ENCODE measurements around the gene SLC7A5.
A peak's percentile ranks its signal among the peaks of the same experiment; 100 is the strongest.

SLC7A5 gene

DNA sequence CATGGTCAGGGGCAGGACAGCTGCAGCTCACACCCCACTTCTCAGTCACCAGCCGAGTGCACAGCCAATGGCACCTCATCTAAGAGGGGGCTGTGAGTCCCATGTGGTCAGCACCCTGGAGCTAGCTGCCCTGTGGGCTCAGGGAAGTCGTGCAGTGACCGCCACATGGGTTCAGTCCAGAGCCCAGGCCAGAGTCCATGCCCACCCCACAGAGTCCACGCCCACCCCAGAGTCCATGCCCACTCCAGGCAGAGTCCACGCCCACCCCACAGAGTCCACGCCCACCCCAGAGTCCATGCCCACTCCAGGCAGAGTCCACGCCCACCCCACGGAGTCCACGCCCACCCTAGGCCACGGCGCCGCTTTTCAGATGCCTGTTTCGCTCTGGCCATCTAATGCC, 24.1 kb downstream of the SLC7A5 start:
- no peak for DNase-seq

DNA sequence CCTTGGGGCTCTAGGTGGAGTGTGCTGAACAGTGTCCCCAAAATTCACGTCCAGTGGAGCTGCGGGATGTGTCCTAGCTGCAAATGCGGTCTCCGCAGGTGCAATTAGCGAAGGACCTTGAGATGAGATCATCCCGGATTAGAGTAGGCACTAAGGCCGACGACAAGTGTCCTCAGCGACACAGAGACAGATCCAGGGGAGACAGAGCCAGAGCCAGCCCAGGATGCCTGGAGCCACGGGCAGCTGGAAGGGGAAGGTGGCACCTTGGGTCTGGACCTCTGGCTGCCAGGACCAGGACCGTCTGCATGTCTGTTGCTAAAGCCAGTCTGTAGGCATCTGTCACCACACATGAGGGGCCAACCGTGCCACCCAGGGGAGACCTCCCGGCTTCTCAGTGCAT, 24.5 kb downstream of the SLC7A5 start:
- no peak for DNase-seq

DNA sequence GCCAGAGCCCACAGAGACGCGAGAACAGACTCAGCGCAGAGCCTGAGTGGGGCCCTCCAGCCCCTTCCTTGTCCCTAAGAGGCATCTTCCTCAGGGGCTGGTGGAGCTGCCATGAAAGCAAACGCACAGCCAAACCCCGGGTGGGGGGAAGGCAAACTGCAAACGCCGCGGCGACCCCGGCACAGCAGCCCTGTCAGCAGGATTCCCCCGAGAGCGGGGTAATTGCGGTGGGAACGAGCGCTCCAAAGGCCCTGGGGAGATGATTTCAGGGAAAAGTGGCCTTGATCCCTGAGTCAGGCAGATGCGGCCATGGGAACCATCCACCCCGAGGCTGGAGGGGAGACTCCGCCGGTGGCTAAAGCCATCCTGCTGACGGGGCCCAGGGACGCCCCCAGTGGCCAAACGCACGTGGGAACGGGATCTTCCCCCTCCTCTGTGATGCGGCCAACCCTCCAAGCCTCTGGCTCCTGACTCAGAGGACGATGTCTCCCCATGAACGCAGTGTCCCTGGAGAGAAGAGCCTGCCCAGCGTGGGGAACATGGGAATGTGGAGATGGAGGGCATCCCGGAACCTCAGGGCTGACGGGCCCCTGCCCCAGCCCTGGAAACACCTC, 25.1 kb downstream of the SLC7A5 start:
- no peak for DNase-seq

DNA sequence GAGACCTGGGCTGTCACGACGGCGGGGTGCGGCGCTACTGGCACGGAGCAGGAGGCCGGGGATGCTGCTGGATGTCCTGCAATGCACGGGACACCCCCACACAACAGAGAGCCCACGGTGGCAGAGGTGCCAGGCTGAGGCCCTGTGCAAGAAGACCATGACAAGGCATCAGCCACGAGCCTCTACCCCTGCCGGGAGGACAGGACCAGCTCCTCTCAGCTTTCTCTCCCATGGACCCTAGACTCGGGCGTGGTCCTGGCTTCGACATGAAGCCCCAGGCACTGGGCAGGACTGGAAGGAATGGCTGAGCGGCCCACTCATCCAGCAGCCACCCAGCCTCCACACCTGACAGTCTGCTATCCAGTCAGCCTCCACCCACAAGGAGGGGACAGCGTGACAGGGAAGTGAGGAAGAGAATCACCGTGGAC, 25.6 kb downstream of the SLC7A5 start:
- no peak for DNase-seq

DNA sequence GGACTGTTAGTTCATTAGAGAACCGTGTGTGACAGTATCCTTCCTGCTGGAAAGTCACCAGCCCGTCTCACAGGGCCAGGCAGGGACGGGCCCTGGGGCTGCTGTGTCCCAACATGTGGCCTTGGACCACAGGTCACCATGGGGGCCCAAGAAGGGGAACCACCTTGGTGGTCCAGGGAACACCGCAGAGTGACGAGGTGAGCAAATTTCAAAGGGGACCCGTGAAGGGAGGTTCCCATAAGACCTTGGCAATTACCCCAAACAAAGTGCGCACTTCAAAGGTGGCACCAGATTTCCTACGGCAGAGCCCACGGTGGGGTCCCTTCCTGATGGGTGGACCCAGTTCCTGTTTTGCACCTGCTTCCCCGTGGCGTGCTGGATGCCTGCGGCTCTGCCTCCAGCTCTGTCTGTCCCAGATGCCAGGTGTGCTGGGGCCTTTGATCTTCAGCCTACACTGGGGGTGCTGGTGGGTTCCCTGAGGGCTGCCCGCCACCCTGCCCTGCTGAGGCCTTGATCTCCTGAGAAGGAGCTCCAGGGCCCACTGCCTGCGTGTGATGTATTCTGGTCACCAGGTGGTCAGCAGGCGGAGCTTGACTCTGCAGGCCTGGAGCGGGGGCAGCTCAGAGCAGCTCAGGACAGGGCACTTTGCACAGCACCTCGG, 27.0 kb downstream of the SLC7A5 start:
- DNase-seq = no peak

DNA sequence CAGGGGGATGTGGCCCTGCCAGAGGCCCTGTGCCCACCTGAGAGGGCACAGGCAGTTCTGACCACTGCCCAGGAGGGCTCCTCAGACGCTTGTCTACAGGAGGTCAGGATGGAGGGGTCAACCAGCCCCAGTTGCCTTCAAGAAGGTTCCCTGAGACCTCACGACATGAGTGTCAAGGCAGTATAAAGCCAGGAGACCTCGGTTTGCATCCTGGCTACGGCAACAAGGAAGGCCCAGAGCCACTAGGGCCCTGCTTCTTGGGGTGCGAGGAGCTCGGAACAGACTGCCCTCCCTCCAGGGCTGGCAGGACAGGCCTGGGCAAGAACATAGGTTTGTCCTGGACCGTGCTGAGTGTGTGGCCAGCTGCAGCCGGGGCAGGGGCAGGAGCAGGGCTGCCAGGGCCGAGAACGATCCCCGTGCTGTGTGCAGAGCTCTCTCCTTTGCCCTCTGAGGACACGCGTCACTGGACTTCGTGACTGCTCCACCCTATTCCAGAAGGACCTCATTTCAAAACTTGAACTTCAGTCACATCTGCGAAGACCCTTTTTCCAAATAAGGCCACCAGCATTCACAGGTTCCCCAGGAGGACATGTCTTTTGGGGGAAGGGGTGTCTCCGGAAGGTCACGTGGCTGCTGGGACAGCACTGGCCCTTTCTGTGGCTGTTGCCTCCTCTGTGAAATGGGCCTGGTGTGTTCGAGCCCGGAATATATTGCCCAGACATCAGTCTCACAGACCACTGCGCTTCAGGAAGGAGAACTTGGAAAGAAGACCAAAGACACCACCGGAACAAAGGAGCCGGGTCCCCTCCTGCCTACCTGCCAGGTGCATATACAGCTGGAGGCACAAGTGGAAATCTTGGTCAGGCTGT, 27.7 kb downstream of the SLC7A5 start:
- DNase-seq = no peak

DNA sequence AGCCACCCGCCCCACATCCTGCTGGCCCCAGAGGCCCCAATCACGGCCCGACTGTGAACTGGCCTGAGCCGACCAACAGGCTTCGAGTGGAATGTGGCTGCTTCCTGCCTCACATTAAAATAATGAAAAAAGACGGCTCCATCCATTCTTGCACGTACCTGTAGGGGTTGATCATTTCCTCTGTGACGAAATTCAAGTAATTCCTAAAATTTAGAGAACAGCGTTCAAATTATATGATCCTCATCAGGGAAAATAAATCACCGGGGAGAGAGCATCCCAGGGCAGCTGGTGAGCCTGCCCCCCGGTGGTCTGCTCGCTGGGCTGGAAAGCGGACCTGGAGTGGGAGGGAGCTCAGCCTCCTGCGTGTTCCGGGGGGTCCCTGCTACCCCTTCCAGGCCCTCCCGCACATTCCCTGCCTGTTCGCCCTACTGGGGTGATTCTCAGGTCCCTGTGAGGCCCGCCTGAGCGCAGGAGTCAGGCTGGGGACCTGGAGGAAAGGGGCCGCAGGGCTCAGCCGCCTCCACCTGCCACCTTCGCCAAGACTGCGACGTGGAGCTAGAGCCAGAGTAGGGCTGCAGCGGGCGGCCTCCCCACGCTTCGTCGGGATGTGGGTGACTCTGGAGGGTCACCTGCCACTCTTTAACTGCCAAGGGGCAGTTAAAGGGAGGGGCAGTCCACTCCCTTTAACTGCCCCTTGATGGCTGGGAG, 28.9 kb downstream of the SLC7A5 start:
- no peak for DNase-seq

DNA sequence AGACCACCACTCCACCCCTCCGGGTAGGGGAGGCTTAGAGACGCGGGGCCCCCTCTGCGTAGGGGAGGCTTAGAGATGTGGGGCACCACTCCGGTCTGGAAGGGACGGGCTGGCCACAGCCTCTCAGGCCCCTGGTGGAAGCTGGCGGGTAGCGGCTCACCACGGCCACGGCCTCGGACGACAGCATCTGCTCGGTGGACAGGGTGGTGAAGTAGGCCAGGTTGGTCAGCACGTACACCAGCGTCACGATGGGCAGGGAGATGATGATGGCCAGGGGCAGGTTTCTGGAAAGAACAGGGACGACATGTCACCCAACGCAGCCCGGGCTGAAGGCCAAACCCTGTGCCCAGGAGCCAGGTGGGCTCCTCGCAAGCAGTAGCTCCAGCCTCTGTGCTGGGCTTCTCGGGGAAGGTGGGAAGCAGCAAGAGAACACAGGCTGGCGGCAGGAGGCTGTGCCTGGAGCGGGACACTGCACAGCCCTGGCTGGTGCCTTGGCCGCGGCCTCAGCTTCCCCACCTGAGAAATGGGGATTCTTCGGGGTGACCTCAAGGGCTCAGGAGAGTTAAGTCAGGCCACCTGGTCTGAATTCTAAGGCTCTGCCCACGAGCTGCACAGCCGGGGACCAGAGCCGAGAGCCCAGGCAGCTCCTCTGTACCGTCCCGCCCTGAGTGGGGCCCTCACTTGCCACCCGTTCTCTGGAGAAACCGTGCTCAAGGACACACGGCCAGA, 29.6 kb downstream of the SLC7A5 start:
- no peak for DNase-seq

DNA sequence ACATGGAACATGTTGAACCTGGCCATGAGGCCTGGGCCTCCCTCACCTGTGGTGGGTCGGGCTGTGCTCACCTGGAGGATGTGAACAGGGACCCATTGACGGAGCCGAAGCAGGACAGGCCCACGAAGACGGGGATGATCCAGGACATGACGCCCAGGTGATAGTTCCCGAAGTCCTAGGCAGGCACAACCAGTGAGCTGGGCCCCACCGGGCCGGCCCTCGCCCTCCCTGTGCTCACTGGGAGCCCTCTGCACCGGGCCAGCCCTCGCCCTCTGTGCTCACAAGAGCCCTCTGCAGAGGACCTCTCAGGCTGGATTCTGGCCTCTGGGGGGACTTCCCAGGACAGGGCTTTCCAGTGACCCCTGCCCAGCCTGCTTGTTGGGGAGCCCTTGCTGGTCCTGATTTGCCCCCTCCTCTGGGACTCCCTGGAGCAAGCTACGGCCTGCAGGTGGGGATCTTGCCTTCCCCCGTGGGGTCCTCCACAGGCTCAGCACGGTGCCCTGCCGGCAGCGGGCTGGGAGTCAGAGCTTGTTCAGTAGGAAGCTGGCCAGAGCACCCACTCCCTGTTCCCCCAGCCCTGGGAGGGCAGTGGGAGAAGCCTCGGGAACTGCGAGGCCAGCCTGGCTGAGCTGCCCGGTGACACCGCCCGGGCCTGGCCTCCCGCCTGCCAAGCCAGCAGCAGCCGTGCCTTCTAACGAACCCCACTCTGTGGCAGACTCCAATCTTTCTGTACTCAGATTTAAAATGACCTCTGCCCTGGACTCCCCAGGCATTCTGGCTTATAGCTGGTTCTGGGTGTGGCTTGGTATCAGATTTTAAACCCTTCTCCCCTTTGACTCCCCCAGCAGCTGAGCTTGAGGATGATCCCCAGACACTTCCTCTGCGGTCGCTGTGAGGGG, 30.4 kb downstream of the SLC7A5 start:
- no peak for DNase-seq

DNA sequence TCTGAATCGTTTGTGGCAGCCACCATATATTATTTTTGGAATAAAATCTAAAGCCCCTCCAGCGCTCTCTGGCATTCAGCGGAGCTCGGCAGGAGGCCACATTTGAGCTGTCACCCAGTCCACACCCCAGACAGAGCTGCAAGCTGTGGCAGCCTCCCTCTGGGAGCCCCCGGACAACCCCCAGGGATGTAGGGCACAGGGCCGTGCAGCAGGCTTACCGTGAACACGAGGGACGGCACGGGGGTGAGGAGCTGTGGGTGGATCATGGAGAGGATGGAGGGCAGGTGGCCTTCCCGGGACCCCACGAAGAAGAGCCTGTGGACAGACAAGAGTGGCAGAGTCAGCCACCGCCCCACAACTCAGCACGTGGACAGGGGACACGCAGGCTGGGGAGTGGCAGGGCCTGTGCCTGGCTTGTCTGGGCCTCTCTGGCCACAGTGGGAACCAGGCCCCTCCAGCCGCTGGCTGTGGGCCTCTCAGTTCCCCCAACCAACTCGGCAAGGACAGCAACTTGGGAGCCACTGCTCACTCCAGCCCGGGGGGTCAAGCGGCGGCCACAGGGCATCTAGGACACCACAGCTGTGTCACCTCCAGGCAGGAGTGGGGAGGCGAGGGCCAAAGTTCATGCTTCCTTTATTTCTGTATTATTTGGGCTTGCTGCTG, 31.5 kb downstream of the SLC7A5 start:
- DNase-seq = no peak

DNA sequence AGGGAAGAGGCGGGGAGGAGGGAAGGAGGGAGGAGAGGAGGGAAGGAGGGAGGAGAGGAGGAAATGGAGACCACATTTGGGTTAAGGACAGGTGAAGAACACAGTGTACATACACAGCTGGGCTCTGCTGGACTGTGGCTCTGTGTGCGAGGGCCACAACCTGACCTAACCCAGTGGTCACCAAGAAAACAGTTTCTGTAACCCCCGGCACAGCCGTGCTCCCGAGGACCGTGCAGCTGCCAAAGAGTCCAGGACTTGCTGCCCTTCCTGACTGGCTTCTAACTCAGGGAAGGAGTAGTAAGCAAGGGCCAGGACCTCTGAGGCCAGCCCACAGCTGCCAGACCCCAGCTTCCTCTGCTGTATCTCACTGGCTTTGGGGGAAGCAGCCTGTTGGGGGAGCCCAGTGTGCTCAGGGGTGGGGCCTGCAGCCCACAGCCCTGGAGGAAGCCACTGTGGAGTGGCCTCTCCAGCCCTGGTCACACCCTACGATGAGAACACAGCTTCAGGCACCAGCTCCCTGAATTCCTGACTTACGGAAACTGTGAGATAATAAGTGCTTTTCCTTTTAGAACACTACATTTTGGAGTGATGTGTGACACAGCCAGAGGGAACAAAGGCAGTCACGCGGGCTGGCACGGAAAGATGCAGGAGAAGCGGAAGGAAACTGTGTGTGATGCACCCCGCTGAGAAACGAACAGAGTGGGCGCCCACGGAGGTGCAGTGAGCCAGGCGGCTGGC, 32.3 kb downstream of the SLC7A5 start:
- no peak for DNase-seq

DNA sequence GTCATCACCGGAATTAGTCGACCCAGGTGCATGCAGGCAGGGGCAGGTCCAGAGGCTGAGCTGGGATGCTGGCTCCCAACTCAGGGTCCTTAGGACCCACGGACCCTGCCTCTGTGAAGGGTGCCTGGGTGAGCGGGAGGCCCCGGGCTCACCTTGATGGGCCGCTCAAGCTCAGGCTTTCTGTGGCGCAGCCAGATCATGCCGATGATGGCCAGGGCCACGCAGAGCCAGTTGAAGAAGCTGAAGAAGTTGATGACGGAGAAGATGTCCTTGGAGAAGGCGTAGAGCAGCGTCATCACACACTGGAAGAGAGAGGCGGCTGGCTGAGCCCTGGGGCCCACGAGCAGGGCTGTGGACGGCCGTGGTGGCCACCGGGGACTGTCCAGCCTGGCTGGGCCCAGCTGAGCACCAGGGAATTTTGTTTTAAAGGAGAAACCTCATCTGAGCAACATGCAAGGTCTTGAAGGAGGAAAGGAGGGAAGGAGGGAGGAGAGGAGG, 32.9 kb downstream of the SLC7A5 start:
- no peak for DNase-seq

DNA sequence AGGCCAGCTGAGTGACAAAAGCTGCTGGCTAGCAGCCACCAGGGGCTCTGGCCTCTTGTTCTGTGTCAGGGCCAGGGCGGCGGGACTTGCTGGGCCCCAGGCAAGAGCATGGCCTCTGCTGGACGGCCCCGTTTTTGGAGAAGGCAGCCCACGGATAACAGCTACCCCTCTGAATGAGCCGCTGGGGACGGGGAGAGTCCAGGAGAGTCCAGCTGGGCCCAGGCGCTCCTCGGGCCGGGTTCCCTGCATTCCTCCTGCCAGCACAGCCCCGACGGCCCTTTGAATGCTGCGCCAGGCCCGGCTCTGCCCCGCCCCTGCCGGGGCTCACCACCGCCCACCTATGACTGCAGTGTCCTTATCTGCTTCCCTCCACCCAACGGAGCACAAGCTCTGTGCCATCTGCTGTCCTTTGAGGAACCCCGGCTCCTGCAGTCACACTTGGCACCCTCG, 33.4 kb downstream of the SLC7A5 start:
- DNase-seq = no peak

DNA sequence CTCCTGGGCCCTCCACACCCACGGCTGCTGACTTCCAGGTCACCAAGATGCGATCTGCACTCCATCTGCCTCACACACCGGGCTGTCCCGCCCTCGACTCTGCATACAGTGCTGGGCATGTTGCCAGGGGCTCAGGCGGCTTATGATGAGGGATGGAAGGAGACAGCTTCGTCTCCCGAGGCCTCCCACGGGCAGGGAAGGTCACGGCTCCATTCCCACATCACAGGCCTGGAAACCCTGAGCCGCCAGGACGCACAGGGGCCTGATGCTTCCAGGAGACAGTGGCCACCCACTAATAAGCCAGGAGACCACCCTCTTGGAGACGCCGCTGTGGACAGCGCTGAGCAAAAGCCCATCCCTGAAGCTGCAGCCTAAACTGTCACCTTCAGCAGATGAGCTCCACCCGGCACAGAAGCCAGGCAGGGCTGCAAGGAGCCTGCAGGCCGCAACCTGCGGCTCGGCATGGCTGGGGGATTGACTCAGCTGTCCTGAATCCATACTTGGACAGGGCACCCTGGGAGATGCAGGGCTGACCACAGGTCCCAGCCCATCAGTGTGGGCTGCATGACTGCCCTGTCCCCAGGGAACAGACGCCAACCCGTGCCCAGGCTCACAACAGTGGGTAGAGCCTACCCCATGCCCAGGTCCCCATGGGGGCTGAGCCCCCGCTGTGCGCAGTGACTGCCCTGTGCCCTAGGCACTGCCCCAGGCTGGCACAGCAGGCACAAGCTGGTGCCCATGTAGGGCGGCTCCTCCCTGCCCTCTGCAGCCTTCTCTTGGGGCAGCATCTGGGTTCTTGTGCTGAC, 34.4 kb downstream of the SLC7A5 start:
- DNase-seq = peak; percentile 34

DNA sequence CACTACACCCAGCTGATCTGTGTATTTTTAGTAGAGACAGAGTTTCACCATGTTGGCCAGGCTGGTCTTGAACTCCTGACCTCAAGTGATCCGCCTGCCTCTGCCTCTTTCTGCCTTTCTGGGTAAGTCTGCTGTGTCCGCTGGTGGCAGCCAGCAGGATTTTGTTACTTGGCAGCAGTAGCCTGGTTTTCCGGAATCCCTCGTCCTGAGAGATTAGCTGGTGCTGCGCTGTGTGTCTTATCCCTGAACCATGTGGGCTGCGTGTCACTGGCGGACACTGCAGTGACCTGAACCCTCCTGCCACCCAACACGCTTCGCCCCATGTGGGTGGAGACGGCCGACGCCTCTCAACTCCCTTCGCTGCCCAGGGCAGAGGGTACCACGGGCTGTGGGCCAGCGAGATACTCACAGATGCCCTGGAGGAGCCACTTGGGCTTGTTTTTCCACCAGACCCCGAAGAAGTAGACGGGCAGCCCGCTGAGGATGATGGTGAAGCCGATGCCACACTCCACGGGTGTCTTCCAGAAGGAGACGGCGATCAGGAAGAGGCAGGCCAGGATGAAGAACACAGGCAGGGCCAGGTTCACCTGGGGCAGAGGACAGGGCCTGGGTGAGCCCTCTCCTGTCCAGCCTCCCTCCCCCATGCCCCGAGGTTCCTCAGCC, 35.2 kb downstream of the SLC7A5 start:
- no peak for DNase-seq

DNA sequence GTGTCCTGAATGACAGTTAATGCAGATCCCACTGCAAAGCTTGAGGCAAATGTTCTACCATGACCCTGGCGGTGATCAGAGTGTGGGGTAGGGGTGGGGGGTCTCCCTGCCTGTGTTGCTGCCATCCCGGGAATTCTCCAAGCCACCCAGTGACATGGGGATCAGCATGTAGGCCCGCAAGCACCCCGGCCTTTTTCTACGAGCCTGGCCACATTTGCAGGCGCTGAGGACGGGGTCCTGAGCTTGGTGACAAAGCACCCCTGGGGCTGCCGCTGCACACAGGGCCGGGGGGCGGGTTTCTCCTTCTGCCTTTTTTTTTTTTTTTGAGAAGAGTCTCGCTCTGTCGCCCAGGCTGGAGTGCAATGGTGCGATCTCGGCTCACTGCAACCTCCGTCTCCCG, 35.8 kb downstream of the SLC7A5 start:
- DNase-seq = no peak

DNA sequence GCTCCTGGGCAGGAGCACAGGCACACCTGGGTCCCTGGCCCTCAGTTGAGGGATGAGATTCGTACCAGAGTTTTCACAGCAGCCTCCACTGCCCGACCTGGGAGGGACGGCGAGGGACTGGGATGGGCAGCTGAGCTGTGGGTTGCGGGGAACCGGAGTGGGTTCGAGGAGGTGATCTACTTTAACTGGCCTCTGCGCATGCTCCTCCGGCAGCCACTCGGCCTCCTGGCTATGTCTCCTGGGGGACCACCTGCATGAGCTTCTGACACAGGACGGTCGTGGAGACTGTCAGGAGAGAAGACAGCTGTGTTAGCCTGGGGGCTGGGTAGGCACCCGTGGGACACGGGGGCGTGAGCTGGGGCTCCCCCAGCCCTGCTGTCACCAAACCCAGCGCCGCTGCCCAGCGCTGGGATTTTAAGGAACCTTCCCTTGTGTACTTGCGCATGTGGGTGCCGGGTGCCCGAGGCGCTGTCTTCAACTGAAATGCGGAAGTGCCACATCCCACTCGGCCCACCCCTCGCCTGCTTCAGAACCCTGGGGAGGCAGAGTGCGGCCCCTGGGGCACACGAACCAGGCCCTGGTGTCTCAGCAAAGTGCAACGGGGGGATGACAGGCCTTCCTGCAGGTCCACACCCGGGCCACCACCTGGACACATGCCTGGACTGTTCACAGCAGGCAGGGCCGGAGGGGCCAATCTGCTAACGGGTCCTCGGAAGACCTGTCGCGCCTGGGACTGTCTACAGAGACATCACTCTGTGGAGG, 36.4 kb downstream of the SLC7A5 start:
- DNase-seq = no peak

DNA sequence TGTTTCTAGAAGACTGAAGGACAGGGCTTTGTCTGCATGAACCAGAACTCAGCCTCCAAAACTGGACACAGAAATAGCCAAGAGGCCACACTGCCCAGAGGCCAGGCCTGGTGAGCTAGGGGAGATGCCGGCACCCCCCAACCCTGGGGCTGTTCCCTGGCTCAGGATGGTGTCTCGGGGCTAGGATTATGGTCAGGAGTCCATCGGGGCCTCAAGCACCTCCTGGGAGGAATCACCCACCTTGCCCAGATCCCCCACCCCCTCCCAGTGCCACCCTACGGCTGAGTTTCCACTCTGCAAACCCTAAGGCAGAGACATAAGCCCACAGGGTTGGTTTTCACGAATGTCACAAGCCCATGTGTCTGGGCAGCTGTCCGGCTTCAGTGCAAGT, 37.2 kb downstream of the SLC7A5 start:
- DNase-seq = no peak

Data from NCI-H2107 (cell line).